Amygdala (tissue), 56 donors: ENCODE measurements around the gene ARAP2.

Experiments
- DNase-seq, 56 donors: peaks; one replicate each; lab custom pipeline; 2025; lab: John Stamatoyannopoulos, UW

ARAP2 gene

GRCh38 chr4:36244257-36245082 is at the start of gene ARAP2:
TSS of gene ARAP2 (minus strand) at chr4:36244514. CDS start at chr4:36229486, 15,028 bp downstream.
- peak in 48 of 56 donors; percentile 8 to 77 (median 53) for DNase-seq

- DNase-seq, result peak in 11 of 56 donors; percentile 4 to 45 (median 17)
Measured at GRCh38 chr4:36292556-36293188, 48.4 kb upstream of the ARAP2 start.

- DNase-seq, result no peak
Measured at GRCh38 chr4:36290641-36291040, 46.3 kb upstream of the ARAP2 start.

GRCh38 chr4:36288731-36289426 is 44.6 kb upstream of the ARAP2 start:
- no peak for DNase-seq

- no peak for DNase-seq
Measured at GRCh38 chr4:36286481-36286871, 42.2 kb upstream of the ARAP2 start.

GRCh38 chr4:36285784-36286480 is 41.6 kb upstream of the ARAP2 start:
- DNase-seq, result no peak

- peak in 13 of 56 donors; percentile 0 to 46 (median 24) for DNase-seq
Measured at GRCh38 chr4:36283912-36284465, 39.7 kb upstream of the ARAP2 start.

GRCh38 chr4:36282503-36283030 is 38.3 kb upstream of the ARAP2 start:
- no peak for DNase-seq

GRCh38 chr4:36281384-36282106 is 37.2 kb upstream of the ARAP2 start, which contains the start of gene DTHD1:
TSS of gene DTHD1 (plus strand) at chr4:36281616. CDS start at chr4:36281759, 143 bp downstream.
- no peak for DNase-seq

- peak in 16 of 56 donors; percentile 2 to 40 (median 20) for DNase-seq
Measured at GRCh38 chr4:36280555-36280954, 36.2 kb upstream of the ARAP2 start.

- no peak for DNase-seq
Measured at GRCh38 chr4:36278789-36279188, 34.5 kb upstream of the ARAP2 start.

- no peak for DNase-seq
Measured at GRCh38 chr4:36277533-36277932, 33.2 kb upstream of the ARAP2 start.

GRCh38 chr4:36274158-36274557 is 29.8 kb upstream of the ARAP2 start:
- DNase-seq, result no peak

GRCh38 chr4:36273276-36273675 is 29.0 kb upstream of the ARAP2 start:
- no peak for DNase-seq

GRCh38 chr4:36269533-36270173 is 25.3 kb upstream of the ARAP2 start:
- DNase-seq, result no peak

GRCh38 chr4:36269101-36269500 is 24.8 kb upstream of the ARAP2 start:
- peak in 12 of 56 donors; percentile 4 to 60 (median 18) for DNase-seq

- no peak for DNase-seq
Measured at GRCh38 chr4:36267486-36268268, 23.4 kb upstream of the ARAP2 start.
